Mesothelial cell of epicardium (in vitro differentiated cells): ENCODE data around the gene HOXD10. TPM values are rescaled to one million over a fixed set of nuclear protein-coding genes. Genes with fewer than 3 reads are reported as not detected.

Source experiments
- DNase-seq, 2 experiments: peaks; one replicate each; pipeline ENCODE4 v3.0.0; 2021; ENCODE audit warnings: low spot score in 2 of 2; ENCODE audit not compliant: unreplicated experiment in 2 of 2
- H3K27ac Mint-ChIP-seq: 2 replicates; pipeline ENCODE4 v1.8.0; 2021; ENCODE audit warnings: mixed read lengths
- H3K27me3 Mint-ChIP-seq: 2 replicates; pipeline ENCODE4 v1.8.0; 2021; ENCODE audit warnings: low read depth, mixed read lengths
- H3K36me3 Mint-ChIP-seq: 2 replicates; pipeline ENCODE4 v1.8.0; 2021; ENCODE audit warnings: mixed read lengths
- H3K4me1 Mint-ChIP-seq: 2 replicates; pipeline ENCODE4 v1.8.0; 2021; ENCODE audit warnings: mixed read lengths
- H3K4me3 Mint-ChIP-seq: 2 replicates; pipeline ENCODE4 v1.8.0; 2021; ENCODE audit warnings: mild to moderate bottlenecking, moderate library complexity, mixed read lengths
- H3K9me3 Mint-ChIP-seq: 2 replicates; pipeline ENCODE4 v1.8.0; 2021; ENCODE audit warnings: mixed read lengths
- CTCF ChIP-seq: fragments of 200-600 bp; sonication (generic); IDR thresholded peaks from one replicate; pipeline ENCODE4 v1.5.0; 2021; ENCODE audit warnings: antibody characterized with exemption; ENCODE audit not compliant: unreplicated experiment
- total RNA-seq: library from RNA; stranded (reverse); gene quantifications from 3 replicates; pipeline ENCODE4 v1.2.1, GENCODE V29; 2021

Gene HOXD10
- total RNA-seq, 1 donor from 2014 or later, result 3.2 TPM

- peak; percentile 54 for TF ChIP-seq CTCF
- H3K27ac Mint-ChIP-seq, result no peak overlapping the region
- no peaks in the 10 kb centered on the region for H3K36me3 Mint-ChIP-seq
- peaks cover 93% of the 10 kb centered on the region for H3K27me3 Mint-ChIP-seq
- peak overlapping the region; percentile 35 for H3K4me3 Mint-ChIP-seq
- no peaks in the 10 kb centered on the region for H3K9me3 Mint-ChIP-seq
- peak in 1 of 2 experiments; percentile 75 for DNase-seq
- H3K4me1 Mint-ChIP-seq, result peaks cover 8% of the 10 kb centered on the region
These were observed 19.4 kb upstream of the HOXD10 start for GRCh38 chr2:176096986-176097819.

GRCh38 chr2:176097820-176098365 is 18.7 kb upstream of the HOXD10 start:
- no peak overlapping the region for H3K27ac Mint-ChIP-seq
- H3K4me3 Mint-ChIP-seq, result peak overlapping the region; percentile 28
- H3K36me3 Mint-ChIP-seq, result no peaks in the 10 kb centered on the region
- no peaks in the 10 kb centered on the region for H3K9me3 Mint-ChIP-seq
- H3K4me1 Mint-ChIP-seq, result peaks cover 8% of the 10 kb centered on the region
- H3K27me3 Mint-ChIP-seq, result peaks cover 98% of the 10 kb centered on the region
- no peak for TF ChIP-seq CTCF
- DNase-seq, result no peak

DNA sequence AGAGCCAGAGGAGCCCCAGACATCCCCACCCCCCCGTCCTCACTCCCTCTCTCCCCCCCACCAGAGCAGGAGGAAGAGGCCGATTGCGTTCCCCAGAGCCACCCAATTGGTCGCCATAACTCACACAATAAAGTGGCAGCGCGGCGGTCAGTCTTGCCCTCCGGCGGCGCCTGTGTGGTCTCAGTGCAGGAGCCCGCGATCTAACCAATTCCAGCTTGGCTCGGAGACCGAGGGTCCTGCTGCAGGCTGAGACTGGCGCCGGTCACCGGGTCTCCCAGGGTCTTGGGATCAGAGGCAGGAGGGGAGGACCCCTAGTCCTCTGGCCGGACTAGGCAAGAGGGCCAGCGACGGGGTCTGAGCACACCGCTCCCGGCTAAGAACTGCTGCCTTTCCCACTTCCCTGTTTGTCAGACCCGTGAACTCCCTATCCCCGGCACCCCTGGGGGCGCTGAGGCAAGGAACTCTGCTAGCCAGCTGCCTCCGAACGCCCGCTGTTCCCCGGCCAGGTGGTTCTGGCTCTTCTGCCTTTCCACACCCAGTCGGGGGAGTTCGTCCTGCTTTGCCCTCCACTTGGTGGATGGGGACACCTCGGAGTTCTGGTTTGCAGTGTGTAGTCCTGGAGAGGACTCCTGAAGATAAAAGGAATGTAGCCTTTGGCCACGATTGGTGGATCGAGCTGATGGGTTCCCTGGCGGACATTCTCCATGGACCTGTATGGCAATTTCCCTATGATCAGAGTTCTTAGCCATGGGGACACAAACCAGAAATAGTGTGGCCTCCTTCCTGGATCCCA is 18.0 kb upstream of the HOXD10 start:
- H3K4me3 Mint-ChIP-seq, result peak overlapping the region; percentile 28
- H3K9me3 Mint-ChIP-seq, result no peaks in the 10 kb centered on the region
- no peak for TF ChIP-seq CTCF
- peaks cover 99% of the 10 kb centered on the region for H3K27me3 Mint-ChIP-seq
- H3K36me3 Mint-ChIP-seq, result no peaks in the 10 kb centered on the region
- H3K4me1 Mint-ChIP-seq, result peaks cover 8% of the 10 kb centered on the region
- H3K27ac Mint-ChIP-seq, result no peak overlapping the region
- peak in 1 of 2 experiments; percentile 39 for DNase-seq

- H3K4me1 Mint-ChIP-seq, result peaks cover 8% of the 10 kb centered on the region
- H3K27ac Mint-ChIP-seq, result no peak overlapping the region
- DNase-seq, result no peak
- no peaks in the 10 kb centered on the region for H3K36me3 Mint-ChIP-seq
- no peak overlapping the region for H3K4me3 Mint-ChIP-seq
- no peak for TF ChIP-seq CTCF
- no peaks in the 10 kb centered on the region for H3K9me3 Mint-ChIP-seq
- H3K27me3 Mint-ChIP-seq, result peaks cover 99% of the 10 kb centered on the region
These were observed 17.3 kb upstream of the HOXD10 start for GRCh38 chr2:176099159-176099727.

- Mint-ChIP-seq H3K4me3 (no peak within 1 kb of the TSS), H3K27me3 (peaks cover 99% of the 10 kb centered on the region), H3K9me3 (no peaks in the 10 kb centered on the region), H3K4me1 (peaks cover 14% of the 10 kb centered on the region), H3K27ac (no peak within 1 kb of the TSS), H3K36me3 (no peaks in the 10 kb centered on the region)
- TF ChIP-seq CTCF, result no peak
- DNase-seq, result no peak
These were observed 16.6 kb upstream of the HOXD10 start, which contains the start of gene HOXD12 for GRCh38 chr2:176099728-176100546. Gene HOXD12 (plus strand): TSS chr2:176099795. CDS start chr2:176099802, 7 bp downstream.
